Panc1 (cell line): Measurements from ENCODE around the gene TRPM1. TPM values are rescaled to one million over a fixed set of nuclear protein-coding genes. Genes with fewer than 3 reads are reported as not detected.

Source experiments
- ATAC-seq: fragments of 200-7000 bp; cut with Tn5 transposase; 2 replicates; pipeline ENCODE4 v1.9.1; 2020; ENCODE audit warnings: mild to moderate bottlenecking, moderate library complexity
- BruUV-seq: library from RNA; stranded (reverse); fragments of 400-500 nt; replicated peaks from 2 replicates; lab custom pipeline; 2021; lab: Mats Ljungman, UMichigan
- CTCF ChIA-PET: fragments of 300-600 bp; sonication (Branson Sonifier 250); formaldehyde crosslinking; loops from one replicate; lab custom pipeline; 2022; ENCODE audit warnings: antibody characterized with exemption; lab: Charles Lee
- POLR2A ChIA-PET: fragments of 300-600 bp; sonication (Branson Sonifier 250); formaldehyde crosslinking; loops from one replicate; lab custom pipeline; 2022; ENCODE audit warnings: antibody characterized with exemption; lab: Charles Lee
- DNase-seq: peaks from one replicate; pipeline ENCODE4 v3.0.0-alpha.2; 2010; ENCODE audit warnings: low read depth, low spot score
- H3K27ac ChIP-seq: 2 replicates; pipeline ENCODE4 v1.5.1; 2011; ENCODE audit warnings: mild to moderate bottlenecking, low read length, inconsistent platforms
- H3K27me3 ChIP-seq: fragments of 200-500 bp; sonication (Bioruptor generic); 2 replicates; pipeline ENCODE4 v1.6.0; 2014; ENCODE audit warnings: low read length, inconsistent platforms; ENCODE audit not compliant: control insufficient read depth, insufficient read depth
- H3K36me3 ChIP-seq: fragments of 200-500 bp; sonication (Bioruptor generic); 2 replicates; pipeline ENCODE4 v1.5.1; 2014; ENCODE audit warnings: inconsistent platforms, mild to moderate bottlenecking, low read length, moderate library complexity; ENCODE audit not compliant: control insufficient read depth, insufficient read depth
- H3K4me1 ChIP-seq: 2 replicates; pipeline ENCODE4 v1.5.1; 2011; ENCODE audit warnings: inconsistent platforms, mild to moderate bottlenecking, low read length, moderate library complexity; ENCODE audit not compliant: control insufficient read depth, insufficient read depth
- H3K4me3 ChIP-seq, 2 experiments: 2 replicates each; pipeline ENCODE4 v1.5.1; 2011 to 2012; ENCODE audit warnings: low read depth in 2 of 2, low read length in 2 of 2, mild to moderate bottlenecking in 2 of 2, inconsistent platforms in 1 of 2, moderate library complexity in 1 of 2
- H3K9me3 ChIP-seq: fragments of 200-500 bp; sonication (Bioruptor generic); 2 replicates; pipeline ENCODE4 v1.5.1; 2014; ENCODE audit warnings: low read depth, mild to moderate bottlenecking, inconsistent platforms, low read length, moderate library complexity; ENCODE audit not compliant: control insufficient read depth, insufficient read depth
- POLR2AphosphoS5 ChIP-seq: IDR thresholded peaks from 2 replicates; pipeline ENCODE4 v1.6.1; 2012; ENCODE audit warnings: mild to moderate bottlenecking, low read depth, low read length, moderate library complexity
- SIN3A ChIP-seq: IDR thresholded peaks from 2 replicates; pipeline ENCODE4 v1.6.1; 2012; ENCODE audit warnings: low read depth, mild to moderate bottlenecking, low read length, moderate library complexity, borderline replicate concordance; ENCODE audit not compliant: insufficient read depth
- TCF7L2 ChIP-seq: IDR thresholded peaks from 2 replicates; pipeline ENCODE4 v1.6.1; 2011; ENCODE audit warnings: mild to moderate bottlenecking, low read depth, low read length, inconsistent platforms
- in situ Hi-C: cut with HindIII; loops from 2 replicates; pipeline ENCODE4 v1.10.0; 2016; ENCODE audit warnings: low sequenced_read_pairs, low pct_unique_long_range_greater_than_20kb
- intact Hi-C: fragments of 100-400 bp; cut with micrococcal nuclease; formaldehyde crosslinking; loops from one replicate; pipeline ENCODE4 v1.10.0; 2022; ENCODE audit not compliant: unreplicated experiment
- total RNA-seq: library from RNA; stranded (reverse); gene quantifications from one replicate; pipeline ENCODE4 v1.2.1, GENCODE V29; 2021; ENCODE audit not compliant: unreplicated experiment
- TF ChIP-seq, protein P1 (sequence below), 2 experiments: IDR thresholded peaks; 2 replicates each; pipeline ENCODE4 v1.6.1; 2011 to 2012; ENCODE audit warnings: low read depth in 2 of 2, control low read depth in 1 of 2, low read length in 1 of 2, mild to moderate bottlenecking in 1 of 2, moderate library complexity in 1 of 2; ENCODE audit not compliant: insufficient read depth in 1 of 2
- TF ChIP-seq, protein P2 (sequence below): fragments of 450-650 bp; IDR thresholded peaks from 2 replicates; pipeline ENCODE4 v1.5.1; 2017; ENCODE audit warnings: mild to moderate bottlenecking

The TRPM1 gene
- total RNA-seq, 1 experiment from 2014 or later, result not detected

- no TSS peak for BruUV-seq
- intact Hi-C loops (no loop called here), in situ Hi-C loops (no loop called here)
- ChIA-PET POLR2A (no interaction called here), CTCF (no interaction called here)
- H3K9me3 ChIP-seq, result no peaks in the 10 kb centered on the region
- H3K27ac ChIP-seq, result no peak overlapping the region
- no peaks in the 10 kb centered on the region for H3K27me3 ChIP-seq
- TF ChIP-seq SIN3A, result no peak
- TF ChIP-seq, protein P1, sequence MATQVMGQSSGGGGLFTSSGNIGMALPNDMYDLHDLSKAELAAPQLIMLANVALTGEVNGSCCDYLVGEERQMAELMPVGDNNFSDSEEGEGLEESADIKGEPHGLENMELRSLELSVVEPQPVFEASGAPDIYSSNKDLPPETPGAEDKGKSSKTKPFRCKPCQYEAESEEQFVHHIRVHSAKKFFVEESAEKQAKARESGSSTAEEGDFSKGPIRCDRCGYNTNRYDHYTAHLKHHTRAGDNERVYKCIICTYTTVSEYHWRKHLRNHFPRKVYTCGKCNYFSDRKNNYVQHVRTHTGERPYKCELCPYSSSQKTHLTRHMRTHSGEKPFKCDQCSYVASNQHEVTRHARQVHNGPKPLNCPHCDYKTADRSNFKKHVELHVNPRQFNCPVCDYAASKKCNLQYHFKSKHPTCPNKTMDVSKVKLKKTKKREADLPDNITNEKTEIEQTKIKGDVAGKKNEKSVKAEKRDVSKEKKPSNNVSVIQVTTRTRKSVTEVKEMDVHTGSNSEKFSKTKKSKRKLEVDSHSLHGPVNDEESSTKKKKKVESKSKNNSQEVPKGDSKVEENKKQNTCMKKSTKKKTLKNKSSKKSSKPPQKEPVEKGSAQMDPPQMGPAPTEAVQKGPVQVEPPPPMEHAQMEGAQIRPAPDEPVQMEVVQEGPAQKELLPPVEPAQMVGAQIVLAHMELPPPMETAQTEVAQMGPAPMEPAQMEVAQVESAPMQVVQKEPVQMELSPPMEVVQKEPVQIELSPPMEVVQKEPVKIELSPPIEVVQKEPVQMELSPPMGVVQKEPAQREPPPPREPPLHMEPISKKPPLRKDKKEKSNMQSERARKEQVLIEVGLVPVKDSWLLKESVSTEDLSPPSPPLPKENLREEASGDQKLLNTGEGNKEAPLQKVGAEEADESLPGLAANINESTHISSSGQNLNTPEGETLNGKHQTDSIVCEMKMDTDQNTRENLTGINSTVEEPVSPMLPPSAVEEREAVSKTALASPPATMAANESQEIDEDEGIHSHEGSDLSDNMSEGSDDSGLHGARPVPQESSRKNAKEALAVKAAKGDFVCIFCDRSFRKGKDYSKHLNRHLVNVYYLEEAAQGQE (IDR thresholded peaks at IDR 0.05; ENCODE audit: insufficient read depth in 1 of 2, low read depth in 2 of 2, low read length in 1 of 2), result no peak
- no peak for TF ChIP-seq POLR2AphosphoS5
- TF ChIP-seq TCF7L2, result no peak
- TF ChIP-seq, protein P2, sequence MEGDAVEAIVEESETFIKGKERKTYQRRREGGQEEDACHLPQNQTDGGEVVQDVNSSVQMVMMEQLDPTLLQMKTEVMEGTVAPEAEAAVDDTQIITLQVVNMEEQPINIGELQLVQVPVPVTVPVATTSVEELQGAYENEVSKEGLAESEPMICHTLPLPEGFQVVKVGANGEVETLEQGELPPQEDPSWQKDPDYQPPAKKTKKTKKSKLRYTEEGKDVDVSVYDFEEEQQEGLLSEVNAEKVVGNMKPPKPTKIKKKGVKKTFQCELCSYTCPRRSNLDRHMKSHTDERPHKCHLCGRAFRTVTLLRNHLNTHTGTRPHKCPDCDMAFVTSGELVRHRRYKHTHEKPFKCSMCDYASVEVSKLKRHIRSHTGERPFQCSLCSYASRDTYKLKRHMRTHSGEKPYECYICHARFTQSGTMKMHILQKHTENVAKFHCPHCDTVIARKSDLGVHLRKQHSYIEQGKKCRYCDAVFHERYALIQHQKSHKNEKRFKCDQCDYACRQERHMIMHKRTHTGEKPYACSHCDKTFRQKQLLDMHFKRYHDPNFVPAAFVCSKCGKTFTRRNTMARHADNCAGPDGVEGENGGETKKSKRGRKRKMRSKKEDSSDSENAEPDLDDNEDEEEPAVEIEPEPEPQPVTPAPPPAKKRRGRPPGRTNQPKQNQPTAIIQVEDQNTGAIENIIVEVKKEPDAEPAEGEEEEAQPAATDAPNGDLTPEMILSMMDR, result no peak
- DNase-seq (no peak), ATAC-seq (no peak)
- no peak overlapping the region for H3K4me3 ChIP-seq
- H3K4me1 ChIP-seq, result no peaks in the 10 kb centered on the region
- no peaks in the 10 kb centered on the region for H3K36me3 ChIP-seq
Observed at GRCh38 chr15:31141792-31142191, 40.3 kb upstream of the TRPM1 start.

GRCh38 chr15:31136607-31137328 is 35.2 kb upstream of the TRPM1 start:
- H3K9me3 ChIP-seq, result no peaks in the 10 kb centered on the region
- no peak overlapping the region for H3K27ac ChIP-seq
- ChIA-PET CTCF (no interaction called here), POLR2A (no interaction called here)
- no peaks in the 10 kb centered on the region for H3K27me3 ChIP-seq
- ATAC-seq (no peak), DNase-seq (no peak)
- H3K36me3 ChIP-seq, result no peaks in the 10 kb centered on the region
- no TSS peak for BruUV-seq
- H3K4me3 ChIP-seq, result no peak overlapping the region
- intact Hi-C loops (no loop called here), in situ Hi-C loops (no loop called here)
- TF ChIP-seq SIN3A (no peak), TCF7L2 (no peak), POLR2AphosphoS5 (no peak)
- TF ChIP-seq, protein P1 (IDR thresholded peaks at IDR 0.05; ENCODE audit: insufficient read depth in 1 of 2, low read depth in 2 of 2, low read length in 1 of 2), result no peak
- TF ChIP-seq, protein P2, result no peak
- H3K4me1 ChIP-seq, result no peaks in the 10 kb centered on the region
